SK-N-SH (cell line): ENCODE data around the gene SRF. TPM values are rescaled to one million over a fixed set of nuclear protein-coding genes. Genes with fewer than 3 reads are reported as not detected.

Source experiments
- CTCF ChIA-PET: fragments of 300-600, 350-600 bp; formaldehyde crosslinking; extraction: SDS; loops from one replicate; lab custom pipeline; 2021; lab: Yijun Ruan, JAX
- POLR2A ChIA-PET: fragments of 350-600 bp; sonication (Branson Sonifier 250); formaldehyde crosslinking; extraction: SDS; loops from one replicate; lab custom pipeline; 2020; ENCODE audit warnings: antibody characterized with exemption, inconsistent platforms; lab: Yijun Ruan, JAX
- DNase-seq: peaks from one replicate; pipeline ENCODE4 v3.0.0; 2012
- H2AFZ ChIP-seq: fragments of 200-600 bp; sonication (generic); 2 replicates; pipeline ENCODE4 v1.8.1; 2016; ENCODE audit warnings: antibody characterized with exemption, mild to moderate bottlenecking, low read depth
- H3F3A ChIP-seq: fragments of 200-600 bp; sonication (generic); replicated peaks from 2 replicates; pipeline ENCODE3; 2016; ENCODE audit warnings: antibody characterized with exemption, mild to moderate bottlenecking; ENCODE audit not compliant: insufficient read depth
- H3K27ac ChIP-seq, 2 experiments: fragments of 200-500 bp in 1 of 2; fragments of 200-600 bp in 1 of 2; sonication (Bioruptor generic) in 1 of 2; sonication (generic), shearing (Covaris generic) in 1 of 2; 2 replicates each; pipeline versions ENCODE4 v1.5.1 to v1.6.1; 2014 to 2016; ENCODE audit warnings: low read depth in 2 of 2, inconsistent platforms in 1 of 2, low read length in 1 of 2, mild to moderate bottlenecking in 1 of 2, mixed read lengths in 1 of 2
- H3K27me3 ChIP-seq: fragments of 200-600 bp; sonication (generic), shearing (Covaris generic); 2 replicates; pipeline ENCODE4 v1.6.1; 2016; ENCODE audit warnings: mixed run types; ENCODE audit not compliant: insufficient read depth
- H3K36me3 ChIP-seq, 2 experiments: fragments of 200-500 bp in 1 of 2; fragments of 200-600 bp in 1 of 2; sonication (Bioruptor generic) in 1 of 2; sonication (generic) in 1 of 2; replicated peaks in 1 of 2; 2 replicates each; pipeline versions ENCODE3 to v1.5.1; 2014 to 2016; ENCODE audit warnings: low read length in 1 of 2, mild to moderate bottlenecking in 1 of 2; ENCODE audit not compliant: insufficient read depth in 2 of 2, control insufficient read depth in 1 of 2
- H3K4me1 ChIP-seq, 2 experiments: fragments of 200-500 bp in 1 of 2; fragments of 200-600 bp in 1 of 2; sonication (Bioruptor generic) in 1 of 2; sonication (generic), shearing (Covaris generic) in 1 of 2; 2 replicates each; pipeline versions ENCODE4 v1.5.1 to v1.6.1; 2014 to 2016; ENCODE audit warnings: low read depth in 1 of 2, low read length in 1 of 2, mixed run types in 1 of 2; ENCODE audit not compliant: insufficient read depth in 2 of 2, control insufficient read depth in 1 of 2
- H3K4me2 ChIP-seq: fragments of 200-600 bp; sonication (generic), shearing (Covaris generic); 2 replicates; pipeline ENCODE4 v1.6.1; 2017; ENCODE audit warnings: mixed run types
- H3K4me3 ChIP-seq, 2 experiments: fragments of 200-500 bp in 1 of 2; fragments of 200-600 bp in 1 of 2; sonication (Bioruptor generic) in 1 of 2; sonication (generic), shearing (Covaris generic) in 1 of 2; 2 replicates each; pipeline versions ENCODE4 v1.5.1 to v1.8.1; 2014 to 2016; ENCODE audit warnings: low read depth in 2 of 2, inconsistent platforms in 1 of 2, low read length in 1 of 2, mild to moderate bottlenecking in 1 of 2, mixed read lengths in 1 of 2, moderate library complexity in 1 of 2
- H3K79me2 ChIP-seq: fragments of 200-600 bp; sonication (generic); 2 replicates; pipeline ENCODE4 v1.8.1; 2017; ENCODE audit warnings: mild to moderate bottlenecking; ENCODE audit not compliant: insufficient read depth
- H3K9ac ChIP-seq: fragments of 200-600 bp; sonication (generic); 2 replicates; pipeline ENCODE4 v1.6.1; 2017; ENCODE audit warnings: mixed run types
- H3K9me2 ChIP-seq: fragments of 200-600 bp; sonication (generic); 2 replicates; pipeline ENCODE4 v1.6.1; 2017; ENCODE audit warnings: mixed run types
- H3K9me3 ChIP-seq: fragments of 200-600 bp; sonication (generic); 2 replicates; pipeline ENCODE4 v1.6.1; 2017; ENCODE audit warnings: mixed run types, mild to moderate bottlenecking, moderate library complexity
- H4K20me1 ChIP-seq: fragments of 200-600 bp; sonication (generic); 2 replicates; pipeline ENCODE4 v1.6.1; 2017; ENCODE audit warnings: mild to moderate bottlenecking, mixed run types; ENCODE audit not compliant: insufficient read depth
- ELF1 ChIP-seq: IDR thresholded peaks from 2 replicates; pipeline ENCODE4 v1.4.0; 2012
- FOSL2 ChIP-seq: IDR thresholded peaks from 2 replicates; pipeline ENCODE4 v1.4.0; 2012; ENCODE audit warnings: low read depth, mild to moderate bottlenecking, moderate library complexity, borderline replicate concordance
- FOXM1 ChIP-seq: IDR thresholded peaks from 2 replicates; pipeline ENCODE4 v1.4.0; 2012; ENCODE audit warnings: low read depth, mild to moderate bottlenecking
- MEF2A ChIP-seq: IDR thresholded peaks from 2 replicates; pipeline ENCODE4 v1.4.0; 2012; ENCODE audit warnings: low read depth, borderline replicate concordance
- MXI1 ChIP-seq: IDR thresholded peaks from 2 replicates; pipeline ENCODE4 v1.6.1; 2012; ENCODE audit warnings: mild to moderate bottlenecking, low read depth, low read length, improper control_type of control experiment
- NFIC ChIP-seq: IDR thresholded peaks from 2 replicates; pipeline ENCODE4 v1.4.0; 2012; ENCODE audit warnings: borderline replicate concordance
- RFX5 ChIP-seq: IDR thresholded peaks from 2 replicates; pipeline ENCODE4 v1.6.1; 2012; ENCODE audit warnings: mild to moderate bottlenecking, improper control_type of control experiment, low read length
- RXRA ChIP-seq: IDR thresholded peaks from 2 replicates; pipeline ENCODE4 v1.4.0; 2012; ENCODE audit warnings: low read depth, mild to moderate bottlenecking, borderline replicate concordance
- TCF12 ChIP-seq: IDR thresholded peaks from 2 replicates; pipeline ENCODE4 v1.4.0; 2012
- TEAD4 ChIP-seq: IDR thresholded peaks from 2 replicates; pipeline ENCODE4 v1.4.0; 2012; ENCODE audit warnings: mild to moderate bottlenecking, borderline replicate concordance; ENCODE audit not compliant: insufficient read depth
- YY1 ChIP-seq: IDR thresholded peaks from 2 replicates; pipeline ENCODE4 v1.4.0; 2012; ENCODE audit warnings: low read depth, mild to moderate bottlenecking
- WGBS: methylation state at CpG from one replicate; pipeline ENCODE4 v1.1.6; 2017; ENCODE audit warnings: low lambda C conversion rate; 5-methylcytosine and 5-hydroxymethylcytosine counted together
- polyA plus RNA-seq, 3 experiments: library from polyadenylated mRNA; depleted of rRNA; stranded (reverse); fragments of >200 nt; gene quantifications; 2 replicates each; pipeline ENCODE4 v1.2.3, GENCODE V29; 2012
- TF ChIP-seq, protein P1 (sequence below): fragments of 150-350 bp; IDR thresholded peaks from 2 replicates; pipeline ENCODE4 v1.6.1; 2016; ENCODE audit warnings: mild to moderate bottlenecking, low read depth, low read length
- TF ChIP-seq, protein P2 (sequence below): IDR thresholded peaks from 2 replicates; pipeline ENCODE4 v1.4.0; 2012; ENCODE audit warnings: low read depth, borderline replicate concordance
- TF ChIP-seq, protein P3 (sequence below): fragments of 200-600 bp; sonication (generic); IDR thresholded peaks from 2 replicates; pipeline ENCODE4 v1.6.1; 2017; ENCODE audit warnings: antibody characterized with exemption, mild to moderate bottlenecking, moderate library complexity
- TF ChIP-seq, protein P4 (sequence below): IDR thresholded peaks from 2 replicates; pipeline ENCODE4 v1.4.0; 2012; ENCODE audit warnings: low read depth, borderline replicate concordance
- TF ChIP-seq, protein P5 (sequence below): IDR thresholded peaks from 2 replicates; pipeline ENCODE4 v1.4.0; 2012; ENCODE audit warnings: low read depth

The SRF gene
- polyA plus RNA-seq, 1 of the 3 experiments (the other 2 are of a cell fraction) = 31.7 TPM

DNA sequence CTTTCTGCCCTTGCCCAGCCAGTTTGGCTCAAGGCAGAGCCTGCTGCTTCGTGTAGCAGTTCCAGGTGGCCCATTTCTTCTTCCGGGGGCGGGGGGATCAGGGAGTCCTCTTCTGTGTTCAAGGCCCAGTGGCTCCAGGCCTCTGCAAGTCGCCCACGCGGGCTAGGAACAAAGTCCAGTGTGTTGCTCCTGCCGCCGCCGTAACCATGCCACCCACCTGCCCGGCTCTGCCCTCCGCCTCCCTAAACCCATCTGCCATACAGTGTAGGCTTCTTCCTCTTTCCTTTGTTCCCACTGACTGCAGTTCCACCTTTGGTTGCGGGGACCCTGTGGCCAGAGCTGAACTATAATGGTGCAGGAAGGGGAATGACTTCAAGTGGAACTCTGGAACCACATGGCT, 43.9 kb upstream of the SRF start:
- no peaks in the 10 kb centered on the region for H3K9me2 ChIP-seq
- peaks cover 22% of the 10 kb centered on the region for H3F3A ChIP-seq
- no peak overlapping the region for H3K4me2 ChIP-seq
- TF ChIP-seq TEAD4 (no peak), FOXM1 (no peak), NFIC (no peak), YY1 (no peak), RFX5 (no peak), MXI1 (no peak), MEF2A (no peak), RXRA (no peak), TCF12 (no peak), ELF1 (no peak), FOSL2 (no peak)
- TF ChIP-seq, protein P1, sequence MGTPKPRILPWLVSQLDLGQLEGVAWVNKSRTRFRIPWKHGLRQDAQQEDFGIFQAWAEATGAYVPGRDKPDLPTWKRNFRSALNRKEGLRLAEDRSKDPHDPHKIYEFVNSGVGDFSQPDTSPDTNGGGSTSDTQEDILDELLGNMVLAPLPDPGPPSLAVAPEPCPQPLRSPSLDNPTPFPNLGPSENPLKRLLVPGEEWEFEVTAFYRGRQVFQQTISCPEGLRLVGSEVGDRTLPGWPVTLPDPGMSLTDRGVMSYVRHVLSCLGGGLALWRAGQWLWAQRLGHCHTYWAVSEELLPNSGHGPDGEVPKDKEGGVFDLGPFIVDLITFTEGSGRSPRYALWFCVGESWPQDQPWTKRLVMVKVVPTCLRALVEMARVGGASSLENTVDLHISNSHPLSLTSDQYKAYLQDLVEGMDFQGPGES = no peak
- TF ChIP-seq, protein P2, sequence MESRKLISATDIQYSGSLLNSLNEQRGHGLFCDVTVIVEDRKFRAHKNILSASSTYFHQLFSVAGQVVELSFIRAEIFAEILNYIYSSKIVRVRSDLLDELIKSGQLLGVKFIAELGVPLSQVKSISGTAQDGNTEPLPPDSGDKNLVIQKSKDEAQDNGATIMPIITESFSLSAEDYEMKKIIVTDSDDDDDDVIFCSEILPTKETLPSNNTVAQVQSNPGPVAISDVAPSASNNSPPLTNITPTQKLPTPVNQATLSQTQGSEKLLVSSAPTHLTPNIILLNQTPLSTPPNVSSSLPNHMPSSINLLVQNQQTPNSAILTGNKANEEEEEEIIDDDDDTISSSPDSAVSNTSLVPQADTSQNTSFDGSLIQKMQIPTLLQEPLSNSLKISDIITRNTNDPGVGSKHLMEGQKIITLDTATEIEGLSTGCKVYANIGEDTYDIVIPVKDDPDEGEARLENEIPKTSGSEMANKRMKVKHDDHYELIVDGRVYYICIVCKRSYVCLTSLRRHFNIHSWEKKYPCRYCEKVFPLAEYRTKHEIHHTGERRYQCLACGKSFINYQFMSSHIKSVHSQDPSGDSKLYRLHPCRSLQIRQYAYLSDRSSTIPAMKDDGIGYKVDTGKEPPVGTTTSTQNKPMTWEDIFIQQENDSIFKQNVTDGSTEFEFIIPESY = no peak
- TF ChIP-seq, protein P3, sequence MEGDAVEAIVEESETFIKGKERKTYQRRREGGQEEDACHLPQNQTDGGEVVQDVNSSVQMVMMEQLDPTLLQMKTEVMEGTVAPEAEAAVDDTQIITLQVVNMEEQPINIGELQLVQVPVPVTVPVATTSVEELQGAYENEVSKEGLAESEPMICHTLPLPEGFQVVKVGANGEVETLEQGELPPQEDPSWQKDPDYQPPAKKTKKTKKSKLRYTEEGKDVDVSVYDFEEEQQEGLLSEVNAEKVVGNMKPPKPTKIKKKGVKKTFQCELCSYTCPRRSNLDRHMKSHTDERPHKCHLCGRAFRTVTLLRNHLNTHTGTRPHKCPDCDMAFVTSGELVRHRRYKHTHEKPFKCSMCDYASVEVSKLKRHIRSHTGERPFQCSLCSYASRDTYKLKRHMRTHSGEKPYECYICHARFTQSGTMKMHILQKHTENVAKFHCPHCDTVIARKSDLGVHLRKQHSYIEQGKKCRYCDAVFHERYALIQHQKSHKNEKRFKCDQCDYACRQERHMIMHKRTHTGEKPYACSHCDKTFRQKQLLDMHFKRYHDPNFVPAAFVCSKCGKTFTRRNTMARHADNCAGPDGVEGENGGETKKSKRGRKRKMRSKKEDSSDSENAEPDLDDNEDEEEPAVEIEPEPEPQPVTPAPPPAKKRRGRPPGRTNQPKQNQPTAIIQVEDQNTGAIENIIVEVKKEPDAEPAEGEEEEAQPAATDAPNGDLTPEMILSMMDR = no peak
- TF ChIP-seq, protein P4, sequence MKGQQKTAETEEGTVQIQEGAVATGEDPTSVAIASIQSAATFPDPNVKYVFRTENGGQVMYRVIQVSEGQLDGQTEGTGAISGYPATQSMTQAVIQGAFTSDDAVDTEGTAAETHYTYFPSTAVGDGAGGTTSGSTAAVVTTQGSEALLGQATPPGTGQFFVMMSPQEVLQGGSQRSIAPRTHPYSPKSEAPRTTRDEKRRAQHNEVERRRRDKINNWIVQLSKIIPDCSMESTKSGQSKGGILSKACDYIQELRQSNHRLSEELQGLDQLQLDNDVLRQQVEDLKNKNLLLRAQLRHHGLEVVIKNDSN = no peak
- TF ChIP-seq, protein P5, sequence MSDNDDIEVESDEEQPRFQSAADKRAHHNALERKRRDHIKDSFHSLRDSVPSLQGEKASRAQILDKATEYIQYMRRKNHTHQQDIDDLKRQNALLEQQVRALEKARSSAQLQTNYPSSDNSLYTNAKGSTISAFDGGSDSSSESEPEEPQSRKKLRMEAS = no peak
- H3K27ac ChIP-seq = peak overlapping the region; percentile 8 to 99; a peak in 3 of 4 replicates
- no peak overlapping the region for H3K4me3 ChIP-seq
- WGBS = 97% methylated on average over 9 of the region's 12 CpGs
- peaks cover 0 to 7% of the 10 kb centered on the region in 2 experiments for H3K36me3 ChIP-seq
- H2AFZ ChIP-seq = no peak overlapping the region
- POLR2A ChIA-PET = no interaction called here
- peaks cover 54% of the 10 kb centered on the region for H3K79me2 ChIP-seq
- no peaks in the 10 kb centered on the region for H4K20me1 ChIP-seq
- CTCF ChIA-PET = interaction anchor here (2.0 kb wide), 1 partner anchor 50 kb away, joined by 4 read pairs; no protein-coding TSS in a partner anchor
- no peak overlapping the region for H3K9ac ChIP-seq
- DNase-seq = no peak
- H3K4me1 ChIP-seq = peaks cover 49 to 62% of the 10 kb centered on the region in 2 experiments
- H3K27me3 ChIP-seq = no peaks in the 10 kb centered on the region
- no peaks in the 10 kb centered on the region for H3K9me3 ChIP-seq
